ENCODE results near the gene IGF1R. TPM values are rescaled to one million over a fixed set of nuclear protein-coding genes. Genes with fewer than 3 reads are reported as not detected.

Gene IGF1R
- total RNA-seq, 2 donors from 2014 or later: 115 to 119 TPM

DNA sequence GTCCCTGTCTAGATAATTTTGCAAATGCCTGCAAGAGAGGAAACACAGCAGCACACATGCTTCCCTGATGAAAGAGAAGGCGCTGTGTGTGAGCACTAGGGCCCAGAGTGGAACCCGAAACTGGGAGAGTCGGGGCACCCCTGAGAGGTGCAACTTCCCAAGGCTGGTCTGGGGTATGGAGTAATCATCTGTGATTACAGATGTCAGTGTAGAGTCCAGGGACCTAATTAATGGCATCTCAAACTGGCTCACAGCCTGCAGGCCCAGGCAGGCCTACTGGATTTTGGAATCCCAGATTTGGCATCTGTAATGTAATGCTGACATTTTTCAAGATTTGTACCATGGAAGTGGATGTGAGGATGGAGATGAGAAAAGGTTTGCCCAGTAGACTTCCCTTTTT is 329.8 kb downstream of the IGF1R start:
- H3K27ac ChIP-seq (ENCODE audit: low read depth, low read length): no peak overlapping the region
- H3K9ac ChIP-seq (ENCODE audit: extremely low read depth, low read length, poor library complexity, severe bottlenecking): no peak overlapping the region
- TF ChIP-seq, protein P1, sequence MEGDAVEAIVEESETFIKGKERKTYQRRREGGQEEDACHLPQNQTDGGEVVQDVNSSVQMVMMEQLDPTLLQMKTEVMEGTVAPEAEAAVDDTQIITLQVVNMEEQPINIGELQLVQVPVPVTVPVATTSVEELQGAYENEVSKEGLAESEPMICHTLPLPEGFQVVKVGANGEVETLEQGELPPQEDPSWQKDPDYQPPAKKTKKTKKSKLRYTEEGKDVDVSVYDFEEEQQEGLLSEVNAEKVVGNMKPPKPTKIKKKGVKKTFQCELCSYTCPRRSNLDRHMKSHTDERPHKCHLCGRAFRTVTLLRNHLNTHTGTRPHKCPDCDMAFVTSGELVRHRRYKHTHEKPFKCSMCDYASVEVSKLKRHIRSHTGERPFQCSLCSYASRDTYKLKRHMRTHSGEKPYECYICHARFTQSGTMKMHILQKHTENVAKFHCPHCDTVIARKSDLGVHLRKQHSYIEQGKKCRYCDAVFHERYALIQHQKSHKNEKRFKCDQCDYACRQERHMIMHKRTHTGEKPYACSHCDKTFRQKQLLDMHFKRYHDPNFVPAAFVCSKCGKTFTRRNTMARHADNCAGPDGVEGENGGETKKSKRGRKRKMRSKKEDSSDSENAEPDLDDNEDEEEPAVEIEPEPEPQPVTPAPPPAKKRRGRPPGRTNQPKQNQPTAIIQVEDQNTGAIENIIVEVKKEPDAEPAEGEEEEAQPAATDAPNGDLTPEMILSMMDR (conservative IDR thresholded peaks at IDR 0.05): no peak
- Mint-ChIP-seq H3K4me3 (no peak overlapping the region), H3K27ac (peak overlapping the region; percentile 46), H3K4me1 (no peaks in the 10 kb centered on the region), H3K9me3 (no peaks in the 10 kb centered on the region), H3K27me3 (ENCODE audit: insufficient read depth) (no peaks in the 10 kb centered on the region), H3K36me3 (ENCODE audit: low read depth) (no peaks in the 10 kb centered on the region)
- H3K27me3 ChIP-seq (ENCODE audit: control insufficient read depth, insufficient read depth, low read length, poor library complexity, severe bottlenecking): no peaks in the 10 kb centered on the region
- no peaks in the 10 kb centered on the region for H3K36me3 ChIP-seq (ENCODE audit: control insufficient read depth, insufficient read depth, low read length)
- no peaks in the 10 kb centered on the region for H3K9me3 ChIP-seq (ENCODE audit: control insufficient read depth, low read length)
- no peaks in the 10 kb centered on the region for H3K4me1 ChIP-seq (ENCODE audit: control insufficient read depth, insufficient read depth, low read length)
- WGBS, 2 experiments (ENCODE audit: insufficient coverage in 1 of 2, insufficient read length in 1 of 2): 91 to 100% methylated on average over 2 to 3 of the region's 3 CpGs
- no peak overlapping the region for H3K4me3 ChIP-seq (ENCODE audit: low read length)
- DNase-seq: no peak

DNA sequence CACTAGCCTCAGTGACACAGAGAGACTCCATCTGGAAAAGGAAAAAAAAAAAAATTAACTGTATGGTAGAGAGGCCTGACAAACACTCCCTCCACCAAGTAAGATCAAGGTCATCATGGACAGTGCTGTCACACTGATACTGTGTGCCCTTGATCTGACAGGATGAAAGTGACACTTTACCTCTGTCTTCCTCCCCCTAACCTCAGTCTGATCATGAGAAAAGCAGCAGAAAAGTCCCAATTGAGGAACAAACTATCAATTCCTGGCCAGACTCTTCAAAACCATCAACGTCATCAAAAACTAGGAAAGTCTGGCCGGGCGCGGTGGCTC is 332.5 kb downstream of the IGF1R start:
- TF ChIP-seq, protein P1 (conservative IDR thresholded peaks at IDR 0.05): no peak
- Mint-ChIP-seq H3K36me3 (ENCODE audit: low read depth) (no peaks in the 10 kb centered on the region), H3K4me1 (no peaks in the 10 kb centered on the region), H3K4me3 (no peak overlapping the region), H3K9me3 (peaks cover 5% of the 10 kb centered on the region), H3K27ac (no peak overlapping the region), H3K27me3 (ENCODE audit: insufficient read depth) (no peaks in the 10 kb centered on the region)
- Histone ChIP-seq H3K4me3 (ENCODE audit: low read length) (no peak overlapping the region), H3K9ac (ENCODE audit: extremely low read depth, low read length, poor library complexity, severe bottlenecking) (no peak overlapping the region), H3K27me3 (ENCODE audit: control insufficient read depth, insufficient read depth, low read length, poor library complexity, severe bottlenecking) (no peaks in the 10 kb centered on the region), H3K27ac (ENCODE audit: low read depth, low read length) (no peak overlapping the region), H3K4me1 (ENCODE audit: control insufficient read depth, insufficient read depth, low read length) (no peaks in the 10 kb centered on the region), H3K36me3 (ENCODE audit: control insufficient read depth, insufficient read depth, low read length) (no peaks in the 10 kb centered on the region), H3K9me3 (ENCODE audit: control insufficient read depth, low read length) (peaks cover 5% of the 10 kb centered on the region)
- 83 to 92% methylated on average over 1 to 4 of the region's 4 CpGs for WGBS, 2 experiments (ENCODE audit: insufficient coverage in 1 of 2, insufficient read length in 1 of 2)
- no peak for DNase-seq

DNA sequence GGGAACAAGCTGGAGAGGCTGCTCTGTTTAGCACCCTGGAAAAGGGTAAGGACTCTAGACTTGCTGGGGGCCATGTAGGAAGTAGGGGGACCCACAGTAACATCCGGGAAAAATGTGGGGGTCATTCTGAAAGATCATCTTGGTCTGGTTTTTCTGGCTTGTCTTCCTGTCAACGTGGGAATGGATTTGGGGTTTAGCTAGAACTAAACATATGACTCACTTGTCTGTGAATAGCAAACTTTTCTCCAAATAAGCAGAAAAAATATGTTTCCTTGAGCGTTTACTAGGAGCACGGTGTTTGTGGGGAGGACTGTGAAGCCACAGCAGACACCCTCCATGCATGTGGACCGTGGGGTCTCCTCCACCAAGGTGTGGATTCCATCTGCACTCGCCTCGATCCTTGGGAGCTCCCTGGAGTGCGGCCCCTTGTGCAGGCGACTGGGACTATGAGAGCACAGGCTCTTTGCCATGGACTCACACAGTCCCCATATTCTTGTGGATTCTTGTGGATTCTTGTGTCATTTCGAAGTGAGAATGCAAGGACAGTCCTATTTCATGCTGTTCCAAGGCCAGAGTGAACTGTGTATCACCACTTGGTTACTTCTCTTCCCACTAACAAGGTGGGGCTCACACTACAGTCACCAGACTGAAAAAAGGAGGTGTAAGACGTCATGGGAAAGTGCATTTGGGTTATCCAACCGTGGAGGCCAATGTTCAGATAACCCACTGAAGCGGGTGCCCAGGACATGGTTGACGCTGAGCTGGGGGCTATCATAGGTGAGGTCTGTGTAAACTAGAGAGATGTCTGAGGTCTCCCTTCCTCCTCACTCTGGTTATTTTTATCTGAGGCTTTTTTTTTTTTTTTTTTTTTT is 333.7 kb downstream of the IGF1R start:
- peaks cover 5% of the 10 kb centered on the region for H3K27me3 Mint-ChIP-seq (ENCODE audit: insufficient read depth)
- H3K36me3 ChIP-seq (ENCODE audit: control insufficient read depth, insufficient read depth, low read length): no peaks in the 10 kb centered on the region
- TF ChIP-seq, protein P1 (conservative IDR thresholded peaks at IDR 0.05): no peak
- no peak overlapping the region for H3K9ac ChIP-seq (ENCODE audit: extremely low read depth, low read length, poor library complexity, severe bottlenecking)
- WGBS, 2 experiments (ENCODE audit: insufficient coverage in 1 of 2, insufficient read length in 1 of 2): 88 to 90% methylated on average over 7 to 14 of the region's 14 CpGs
- H3K4me1 ChIP-seq (ENCODE audit: control insufficient read depth, insufficient read depth, low read length): no peaks in the 10 kb centered on the region
- peaks cover 15% of the 10 kb centered on the region for H3K9me3 ChIP-seq (ENCODE audit: control insufficient read depth, low read length)
- no peaks in the 10 kb centered on the region for H3K4me1 Mint-ChIP-seq
- DNase-seq: no peak
- H3K27ac ChIP-seq (ENCODE audit: low read depth, low read length): no peak overlapping the region
- no peak overlapping the region for H3K4me3 Mint-ChIP-seq
- H3K9me3 Mint-ChIP-seq: peaks cover 15% of the 10 kb centered on the region
- H3K36me3 Mint-ChIP-seq (ENCODE audit: low read depth): no peaks in the 10 kb centered on the region
- no peak overlapping the region for H3K27ac Mint-ChIP-seq
- no peak overlapping the region for H3K4me3 ChIP-seq (ENCODE audit: low read length)
- H3K27me3 ChIP-seq (ENCODE audit: control insufficient read depth, insufficient read depth, low read length, poor library complexity, severe bottlenecking): no peaks in the 10 kb centered on the region
